HCT116 (cell line): ENCODE measurements around the gene AUTS2. TPM values are rescaled to one million over a fixed set of nuclear protein-coding genes. Genes with fewer than 3 reads are reported as not detected.

Experiments used
- ATAC-seq: fragments of 200-7000 bp; cut with Tn5 transposase; 2 replicates; pipeline ENCODE4 v1.9.1; 2020; ENCODE audit warnings: mild to moderate bottlenecking, moderate library complexity
- BruUV-seq: library from RNA; stranded (reverse); fragments of 400-500 nt; replicated peaks from 2 replicates; lab custom pipeline; 2021; lab: Mats Ljungman, UMichigan
- CTCF ChIA-PET: fragments of 300-600 bp; sonication (Branson Sonifier 250); formaldehyde crosslinking; loops from one replicate; lab custom pipeline; 2021; ENCODE audit warnings: antibody characterized with exemption; lab: Charles Lee
- POLR2A ChIA-PET: fragments of 300-600, 350-600 bp; sonication (Branson Sonifier 250); formaldehyde crosslinking; loops from one replicate; lab custom pipeline; 2021; ENCODE audit warnings: antibody characterized with exemption; lab: Charles Lee
- RAD21 ChIA-PET, 2 experiments: fragments of 300-600 bp; sonication (Branson Sonifier 250); formaldehyde crosslinking; loops; one replicate each; lab custom pipeline; 2023; ENCODE audit warnings: low total read pairs in 2 of 2; ENCODE audit not compliant: uncharacterized antibody in 2 of 2, unreplicated experiment in 2 of 2, low non-redundant PET in 1 of 2; lab: Charles Lee
- DNase-seq: peaks from one replicate; pipeline ENCODE4 v3.0.0-alpha.2; 2010; ENCODE audit warnings: low read depth, low spot score
- H2AFZ ChIP-seq: fragments of 200-600 bp; shearing (Covaris generic), sonication (generic); 2 replicates; pipeline ENCODE4 v1.6.1; 2017; ENCODE audit warnings: low read depth, mixed run types, mixed read lengths, antibody characterized with exemption, low read length; ENCODE audit not compliant: poor library complexity, severe bottlenecking
- H3K27ac ChIP-seq: 2 replicates; pipeline ENCODE4 v1.5.1; 2012; ENCODE audit warnings: low read depth, low read length
- H3K27me3 ChIP-seq: fragments of 200-600 bp; sonication (generic); 2 replicates; pipeline ENCODE4 v1.6.1; 2016; ENCODE audit warnings: mixed run types, low read length, mixed read lengths; ENCODE audit not compliant: insufficient read depth
- H3K36me3 ChIP-seq, 2 experiments: fragments of 200-500 bp in 1 of 2; fragments of 200-600 bp in 1 of 2; sonication (Bioruptor generic) in 1 of 2; sonication (generic) in 1 of 2; 2 replicates each; pipeline versions ENCODE4 v1.5.1 to v1.6.1; 2014 to 2016; ENCODE audit warnings: low read length in 2 of 2, inconsistent platforms in 1 of 2, mixed read lengths in 1 of 2, mixed run types in 1 of 2; ENCODE audit not compliant: insufficient read depth in 2 of 2, control insufficient read depth in 1 of 2
- H3K4me1 ChIP-seq, 2 experiments: fragments of 200-600 bp in 1 of 2; sonication (generic) in 1 of 2; 2 replicates each; pipeline versions ENCODE4 v1.5.1 to v1.6.1; 2012 to 2017; ENCODE audit warnings: low read length in 2 of 2, inconsistent platforms in 1 of 2, mild to moderate bottlenecking in 1 of 2, mixed read lengths in 1 of 2, mixed run types in 1 of 2, moderate library complexity in 1 of 2; ENCODE audit not compliant: insufficient read depth in 2 of 2, control insufficient read depth in 1 of 2
- H3K4me2 ChIP-seq: fragments of 200-600 bp; sonication (generic); 2 replicates; pipeline ENCODE4 v1.6.1; 2017; ENCODE audit warnings: mixed run types, low read length, mixed read lengths
- H3K4me3 ChIP-seq, 2 experiments: fragments of 200-600 bp in 1 of 2; sonication (generic) in 1 of 2; replicated peaks in 1 of 2; 2 replicates each; pipeline ENCODE4 v1.5.1; 2011 to 2016; ENCODE audit warnings: low read length in 2 of 2, control low read depth in 1 of 2, low read depth in 1 of 2, mild to moderate bottlenecking in 1 of 2, mixed read lengths in 1 of 2, mixed run types in 1 of 2
- H3K79me2 ChIP-seq: fragments of 200-600 bp; sonication (generic); 2 replicates; pipeline ENCODE4 v1.6.1; 2017; ENCODE audit warnings: mild to moderate bottlenecking, mixed run types, low read length, moderate library complexity, mixed read lengths; ENCODE audit not compliant: insufficient read depth
- H3K9ac ChIP-seq: fragments of 200-600 bp; sonication (generic); 2 replicates; pipeline ENCODE4 v1.6.1; 2016; ENCODE audit warnings: low read length, mixed read lengths
- H3K9me2 ChIP-seq: fragments of 200-600 bp; sonication (generic), shearing (Covaris generic); 2 replicates; pipeline ENCODE4 v1.6.1; 2017; ENCODE audit warnings: mixed run types, mild to moderate bottlenecking, moderate library complexity; ENCODE audit not compliant: insufficient read depth
- H3K9me3 ChIP-seq, 2 experiments: fragments of 200-500 bp in 1 of 2; fragments of 200-600 bp in 1 of 2; sonication (Bioruptor generic) in 1 of 2; sonication (generic) in 1 of 2; 2 replicates each; pipeline ENCODE4 v1.6.1; 2014 to 2017; ENCODE audit warnings: low read length in 2 of 2, mixed read lengths in 2 of 2, inconsistent platforms in 1 of 2, low read depth in 1 of 2, mild to moderate bottlenecking in 1 of 2, mixed run types in 1 of 2, moderate library complexity in 1 of 2; ENCODE audit not compliant: control insufficient read depth in 1 of 2, insufficient read depth in 1 of 2
- H4K20me1 ChIP-seq: fragments of 200-600 bp; sonication (generic), shearing (Covaris generic); 2 replicates; pipeline ENCODE4 v1.6.1; 2017; ENCODE audit warnings: mixed run types, mild to moderate bottlenecking, moderate library complexity; ENCODE audit not compliant: insufficient read depth
- CEBPB ChIP-seq: IDR thresholded peaks from 2 replicates; pipeline ENCODE4 v1.6.1; 2012; ENCODE audit warnings: low read depth
- CTCF ChIP-seq, 3 experiments: fragments of 200-600 bp in 1 of 3; sonication (generic) in 1 of 3; IDR thresholded peaks in 2 of 3; conservative IDR thresholded peaks in 1 of 3; 2 replicates each; pipeline ENCODE4 v1.5.1; 2012 to 2017; ENCODE audit warnings: low read depth in 2 of 3, low read length in 2 of 3, antibody characterized with exemption in 1 of 3, borderline replicate concordance in 1 of 3, control low read depth in 1 of 3, mild to moderate bottlenecking in 1 of 3, mixed read lengths in 1 of 3, mixed run types in 1 of 3, moderate library complexity in 1 of 3; ENCODE audit not compliant: insufficient read depth in 1 of 3
- POLR2A ChIP-seq: IDR thresholded peaks from 2 replicates; pipeline ENCODE4 v1.7.0; 2011; ENCODE audit warnings: borderline replicate concordance; ENCODE audit not compliant: insufficient read depth, insufficient read length; ENCODE audit errors: extremely low read depth
- RAD21 ChIP-seq: IDR thresholded peaks from 2 replicates; pipeline ENCODE4 v1.6.1; 2012; ENCODE audit warnings: low read depth, mild to moderate bottlenecking
- ZBTB33 ChIP-seq: IDR thresholded peaks from 2 replicates; pipeline ENCODE4 v1.6.1; 2011; ENCODE audit warnings: mild to moderate bottlenecking, low read length, moderate library complexity; ENCODE audit not compliant: insufficient replicate concordance; ENCODE audit errors: extremely low read depth
- intact Hi-C: fragments of 100-400 bp; cut with micrococcal nuclease; formaldehyde crosslinking; loops from 2 replicates; pipeline ENCODE4 v1.10.0; 2022
- total RNA-seq: library from RNA; stranded (reverse); gene quantifications from one replicate; pipeline ENCODE4 v1.2.1, GENCODE V29; 2021; ENCODE audit not compliant: unreplicated experiment

The AUTS2 gene
- total RNA-seq, 1 experiment from 2014 or later = 0.93 TPM

- CTCF ChIA-PET = no interaction called here
Measured at GRCh38 chr7:70421319-70421718, 823.0 kb downstream of the AUTS2 start.

More at GRCh38 chr7:70421319-70421718, 823.0 kb downstream of the AUTS2 start:
- Histone ChIP-seq H3K9me3 (peaks cover 8 to 29% of the 10 kb centered on the region in 2 experiments; a peak in 2 of 4 replicates), H2AFZ (no peak overlapping the region), H3K4me2 (no peak overlapping the region), H4K20me1 (no peaks in the 10 kb centered on the region), H3K27me3 (no peaks in the 10 kb centered on the region), H3K4me1 (no peaks in the 10 kb centered on the region), H3K36me3 (no peaks in the 10 kb centered on the region), H3K9me2 (no peaks in the 10 kb centered on the region), H3K9ac (no peak overlapping the region), H3K4me3 (no peak overlapping the region), H3K79me2 (no peaks in the 10 kb centered on the region), H3K27ac (no peak overlapping the region)
- RAD21 ChIA-PET = no interaction called here
- POLR2A ChIA-PET = no interaction called here
- DNase-seq (no peak), ATAC-seq (no peak)
- TF ChIP-seq POLR2A (no peak), RAD21 (no peak), CTCF (IDR thresholded peaks at IDR 0.05 in 2 of 3, conservative IDR thresholded peaks at IDR 0.05 in 1 of 3; ENCODE audit: borderline replicate concordance in 1 of 3, insufficient read depth in 1 of 3, low read depth in 2 of 3, low read length in 2 of 3) (no peak), ZBTB33 (no peak), CEBPB (no peak)
- no TSS peak for BruUV-seq
- intact Hi-C loops = no loop called here
